ENCODE measurements around the gene DTNBP1.

DNA sequence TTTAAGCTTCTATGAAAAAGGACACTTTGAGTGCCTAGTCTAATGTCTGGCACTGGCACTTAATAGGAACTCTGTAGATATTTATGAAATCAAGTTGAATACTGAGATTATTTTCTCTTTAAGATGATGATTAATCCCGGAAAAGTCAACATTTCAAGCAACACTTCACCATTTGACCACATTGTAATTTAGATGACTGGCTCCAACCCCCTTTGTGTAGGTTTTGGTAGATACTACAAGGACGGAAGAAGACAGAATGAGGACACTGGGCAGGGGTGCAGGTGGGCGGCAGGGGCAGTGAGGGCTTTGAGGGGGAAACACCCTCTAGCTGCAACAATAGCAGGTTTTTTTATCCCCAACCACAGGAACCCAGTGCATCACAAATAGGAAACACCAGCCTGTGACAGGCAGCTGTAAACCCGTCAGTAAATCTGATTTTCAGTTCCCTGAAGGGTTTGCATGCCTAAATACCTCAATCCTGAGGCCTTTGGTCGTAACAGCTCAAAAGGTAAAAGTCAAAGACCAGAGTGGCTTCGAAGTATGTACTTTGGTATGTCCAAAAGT is 4.6 kb downstream of the DTNBP1 start:
- TF ChIP-seq, protein P1, sequence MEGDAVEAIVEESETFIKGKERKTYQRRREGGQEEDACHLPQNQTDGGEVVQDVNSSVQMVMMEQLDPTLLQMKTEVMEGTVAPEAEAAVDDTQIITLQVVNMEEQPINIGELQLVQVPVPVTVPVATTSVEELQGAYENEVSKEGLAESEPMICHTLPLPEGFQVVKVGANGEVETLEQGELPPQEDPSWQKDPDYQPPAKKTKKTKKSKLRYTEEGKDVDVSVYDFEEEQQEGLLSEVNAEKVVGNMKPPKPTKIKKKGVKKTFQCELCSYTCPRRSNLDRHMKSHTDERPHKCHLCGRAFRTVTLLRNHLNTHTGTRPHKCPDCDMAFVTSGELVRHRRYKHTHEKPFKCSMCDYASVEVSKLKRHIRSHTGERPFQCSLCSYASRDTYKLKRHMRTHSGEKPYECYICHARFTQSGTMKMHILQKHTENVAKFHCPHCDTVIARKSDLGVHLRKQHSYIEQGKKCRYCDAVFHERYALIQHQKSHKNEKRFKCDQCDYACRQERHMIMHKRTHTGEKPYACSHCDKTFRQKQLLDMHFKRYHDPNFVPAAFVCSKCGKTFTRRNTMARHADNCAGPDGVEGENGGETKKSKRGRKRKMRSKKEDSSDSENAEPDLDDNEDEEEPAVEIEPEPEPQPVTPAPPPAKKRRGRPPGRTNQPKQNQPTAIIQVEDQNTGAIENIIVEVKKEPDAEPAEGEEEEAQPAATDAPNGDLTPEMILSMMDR (IDR thresholded peaks at IDR 0.05), result no peak
- no peak for TF ChIP-seq POLR2A (IDR thresholded peaks at IDR 0.05)

Measured in adrenal gland (tissue), 5 donors.